GM21619 (cell line): ENCODE measurements around the gene GOLT1B.
"Not testable (repeated sequence)": the region's sequence is repeated elsewhere in the genome, so short reads cannot be mapped to it uniquely, and the experiment has no call there.

Experiments
- ATAC-seq: cut with Tn5 transposase; IDR thresholded peaks from one replicate; pipeline ENCODE4 v1.9.1; 2021; ENCODE audit not compliant: unreplicated experiment

GOLT1B gene, protein sequence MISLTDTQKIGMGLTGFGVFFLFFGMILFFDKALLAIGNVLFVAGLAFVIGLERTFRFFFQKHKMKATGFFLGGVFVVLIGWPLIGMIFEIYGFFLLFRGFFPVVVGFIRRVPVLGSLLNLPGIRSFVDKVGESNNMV

DNA sequence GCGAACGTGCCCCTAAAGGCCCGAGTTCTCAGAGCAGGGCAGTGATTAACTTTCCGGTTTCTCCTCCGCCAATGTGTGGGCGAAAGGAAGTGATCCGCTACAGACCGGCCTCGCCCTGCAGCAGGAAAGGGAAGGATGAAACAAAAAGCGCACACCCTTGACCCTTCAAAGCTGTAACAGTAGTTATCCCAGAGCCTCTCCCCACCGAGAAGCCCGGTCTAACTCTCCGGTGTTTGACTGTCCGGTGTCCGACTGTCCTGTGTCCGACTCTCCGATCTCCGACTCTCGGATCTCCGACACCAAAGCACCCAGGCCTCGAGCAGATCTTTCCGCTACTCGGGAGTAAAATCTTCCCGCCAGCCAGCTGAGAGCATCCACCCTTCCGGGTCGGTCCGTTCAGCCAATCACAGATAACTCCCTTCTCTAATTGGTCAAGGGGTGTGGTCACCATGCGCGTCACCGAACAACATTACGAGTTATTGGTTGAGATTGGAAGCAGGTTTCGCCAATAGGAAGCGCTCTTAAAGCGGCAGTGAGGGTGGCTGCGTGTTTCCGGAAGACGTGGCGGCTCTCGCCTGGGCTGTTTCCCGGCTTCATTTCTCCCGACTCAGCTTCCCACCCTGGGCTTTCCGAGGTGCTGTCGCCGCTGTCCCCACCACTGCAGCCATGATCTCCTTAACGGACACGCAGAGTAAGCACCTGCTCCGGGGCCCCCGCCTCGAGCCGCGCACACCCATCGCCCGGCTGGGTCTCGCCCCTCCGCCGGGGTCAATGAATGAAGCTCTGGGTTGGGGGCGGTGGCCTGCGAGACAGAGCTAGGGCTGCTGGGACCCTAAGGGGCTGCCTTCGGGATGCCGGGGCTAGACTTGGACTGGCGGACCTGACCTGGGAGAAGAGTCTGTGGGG is at the start of gene GOLT1B, which contains the start of gene RECQL:
TSS of gene GOLT1B (plus strand) at position 532 of the 906 bp plus-strand sequence. CDS start at position 667, 135 bp downstream.
TSS of gene RECQL (minus strand) at position 378 of the 906 bp plus-strand sequence. CDS start 2,065 bp downstream, outside the sequence.
- ATAC-seq, result peak; percentile 98

DNA sequence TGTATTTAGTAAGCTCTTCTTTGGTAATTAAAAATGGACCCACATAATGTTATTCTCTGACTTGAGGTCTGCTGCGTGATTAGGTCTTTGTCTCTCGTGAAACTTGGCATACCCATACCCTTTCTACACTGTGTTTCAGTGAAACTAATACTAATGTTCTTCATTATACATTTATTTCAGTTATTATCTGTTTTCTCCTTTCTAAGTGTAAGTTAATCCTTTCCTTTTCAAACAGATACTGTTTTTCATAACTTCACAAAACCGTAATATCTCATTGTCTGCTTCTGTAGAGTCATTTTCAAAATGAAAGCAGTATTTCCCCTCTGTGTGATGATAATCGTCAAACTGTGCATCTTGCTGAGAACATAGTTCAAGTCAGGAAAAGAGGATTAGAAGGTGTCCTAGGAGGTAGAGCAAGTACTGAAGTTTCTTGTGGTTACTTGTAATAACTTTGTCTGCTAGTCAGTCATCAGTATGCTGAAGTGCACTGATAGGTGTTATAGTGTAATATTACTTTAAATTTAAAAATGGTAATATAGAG is 48.2 kb upstream of the GOLT1B start:
- peak; percentile 92 for ATAC-seq

DNA sequence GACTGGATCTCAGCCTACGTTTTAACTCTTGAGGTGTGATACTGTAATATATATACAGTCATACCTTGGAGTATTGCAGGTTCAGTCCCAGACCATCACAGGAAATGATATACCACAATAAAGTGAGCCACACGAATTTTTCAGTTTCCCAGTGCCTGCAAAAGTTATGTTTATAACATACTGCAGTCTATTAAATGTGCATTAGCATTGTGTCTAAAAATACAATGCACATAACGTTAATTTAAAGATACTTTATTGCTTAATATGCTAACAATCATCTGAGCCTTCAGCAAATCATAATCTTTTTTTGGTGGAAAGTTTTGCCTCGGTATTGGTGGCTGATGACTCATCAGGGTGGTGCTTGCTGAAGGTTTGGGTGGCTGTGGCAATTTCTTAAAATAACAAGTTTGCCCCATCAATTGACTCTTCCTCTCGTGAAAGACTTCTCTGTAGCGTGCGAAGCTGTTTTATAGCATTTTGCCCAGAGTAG is 45.3 kb upstream of the GOLT1B start:
- no peak for ATAC-seq

DNA sequence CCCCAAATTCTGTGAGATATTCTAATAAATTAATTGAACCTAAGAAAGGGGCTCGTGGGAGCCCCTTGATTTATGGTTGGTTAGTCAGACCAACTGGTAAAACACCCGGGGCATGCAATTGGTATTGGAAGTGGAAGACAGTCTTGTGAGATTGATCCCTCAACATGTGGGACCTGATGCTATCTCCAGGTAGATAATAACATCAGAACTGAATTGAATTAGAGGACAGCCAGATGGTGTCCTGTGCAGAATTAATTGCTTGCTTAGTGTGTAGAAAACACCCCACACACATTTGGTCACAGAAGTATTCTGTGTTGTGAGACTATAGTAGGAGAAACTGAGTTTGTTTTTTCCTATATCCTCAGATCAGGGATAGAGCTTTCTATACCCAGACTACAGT is 42.1 kb upstream of the GOLT1B start:
- ATAC-seq, result no peak

DNA sequence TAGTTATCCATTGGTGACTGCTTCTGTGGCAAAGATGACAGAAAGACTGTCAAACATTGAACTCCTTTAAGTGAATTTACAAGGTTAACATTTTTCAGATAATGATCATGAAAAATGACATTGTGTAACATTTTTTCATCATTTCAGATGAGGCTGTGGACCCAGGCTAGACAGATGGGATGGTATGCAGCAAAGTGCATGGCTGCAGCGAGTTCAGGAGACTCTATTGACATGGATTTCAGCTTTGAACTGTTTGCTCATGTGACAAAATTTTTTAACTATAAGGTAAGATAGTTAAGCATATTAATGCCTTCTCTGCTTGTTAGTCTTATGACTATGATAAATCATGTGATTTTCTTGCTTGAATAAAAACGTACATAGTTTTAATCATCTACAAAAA is 34.3 kb upstream of the GOLT1B start:
- ATAC-seq, result not testable (repeated sequence)

DNA sequence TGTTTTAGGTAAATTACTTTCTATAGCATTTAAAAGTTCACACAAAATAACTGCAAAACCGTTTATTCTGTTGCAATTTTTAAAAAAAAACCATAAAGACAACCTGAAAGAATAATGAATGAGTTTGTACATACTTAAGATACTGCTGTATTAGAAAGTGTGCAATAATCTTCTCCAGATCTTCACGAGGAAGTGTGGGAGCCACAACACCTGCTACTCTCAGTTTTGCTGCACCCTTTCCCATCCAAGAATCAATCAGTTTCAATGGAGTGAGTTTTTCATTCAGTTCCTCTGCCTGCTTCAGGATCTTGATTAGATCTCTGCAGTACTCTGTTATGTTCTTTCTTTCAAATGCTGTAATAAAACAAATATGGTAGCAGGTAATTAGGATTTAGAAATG is 30.3 kb upstream of the GOLT1B start:
- no peak for ATAC-seq

DNA sequence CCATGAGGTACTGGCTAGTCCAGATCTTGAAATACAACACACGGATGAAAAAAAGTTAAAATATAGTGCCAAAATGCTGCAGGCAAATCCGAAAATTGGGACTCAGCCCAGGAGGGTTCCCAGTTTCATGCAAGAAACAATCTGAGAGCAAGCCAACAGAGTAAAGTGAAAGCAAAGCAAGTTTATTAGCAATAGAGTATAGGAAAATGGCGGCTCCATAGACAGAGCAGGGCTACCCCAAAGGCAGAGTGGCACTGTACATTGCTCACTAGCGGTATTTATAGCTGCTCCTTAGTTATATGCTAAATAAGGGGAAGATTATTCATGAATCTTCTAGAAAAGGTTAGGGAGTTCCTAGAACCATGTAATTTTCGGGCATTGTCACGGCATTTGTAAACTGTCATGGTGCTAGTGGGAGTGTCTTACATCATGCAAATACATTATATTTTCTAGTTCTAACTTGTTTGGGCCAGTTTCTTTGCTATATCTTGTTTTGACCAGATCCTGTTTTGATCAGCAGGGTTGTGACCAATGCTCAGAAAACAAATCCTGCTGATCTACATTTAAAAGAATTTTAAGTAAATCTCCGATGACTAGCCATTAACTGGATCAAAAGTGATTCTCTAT is 29.3 kb upstream of the GOLT1B start:
- ATAC-seq, result no peak

DNA sequence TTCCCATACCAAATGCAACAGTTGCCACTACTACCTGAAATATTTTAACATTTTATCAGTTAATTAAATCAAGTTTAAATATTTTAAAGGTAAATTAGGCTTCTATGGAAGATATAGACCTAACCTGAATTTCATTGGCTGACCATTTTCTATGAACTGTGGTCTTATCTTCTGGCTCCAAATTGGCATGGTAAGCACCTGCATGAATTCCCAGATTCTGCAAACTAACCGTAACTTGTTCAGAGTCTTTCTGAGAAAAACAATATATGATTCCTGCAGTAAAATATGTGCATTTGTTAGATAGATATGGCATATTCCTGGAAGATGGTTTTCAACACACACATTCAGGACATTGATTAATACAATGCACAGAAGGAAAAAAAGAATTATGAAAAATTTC is 26.0 kb upstream of the GOLT1B start:
- no peak for ATAC-seq

DNA sequence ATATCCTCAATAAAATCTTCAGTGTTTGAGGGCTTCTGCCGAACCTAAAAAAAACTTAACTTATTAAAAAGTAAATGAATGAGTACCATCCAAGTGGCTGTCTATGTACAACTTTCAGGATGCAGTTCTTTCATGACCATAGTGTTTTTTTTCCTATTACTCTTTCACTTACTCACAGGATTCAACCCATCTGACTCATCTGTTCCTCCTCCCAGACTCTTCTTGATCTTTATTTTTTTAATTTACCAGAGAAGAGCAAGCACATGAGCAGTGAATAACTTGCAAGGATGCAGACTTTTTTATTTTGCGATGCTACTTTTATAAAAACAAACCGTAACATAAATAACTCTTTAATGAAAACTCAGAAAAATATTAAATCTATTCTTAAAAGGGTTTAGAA is 24.6 kb upstream of the GOLT1B start:
- ATAC-seq, result no peak

DNA sequence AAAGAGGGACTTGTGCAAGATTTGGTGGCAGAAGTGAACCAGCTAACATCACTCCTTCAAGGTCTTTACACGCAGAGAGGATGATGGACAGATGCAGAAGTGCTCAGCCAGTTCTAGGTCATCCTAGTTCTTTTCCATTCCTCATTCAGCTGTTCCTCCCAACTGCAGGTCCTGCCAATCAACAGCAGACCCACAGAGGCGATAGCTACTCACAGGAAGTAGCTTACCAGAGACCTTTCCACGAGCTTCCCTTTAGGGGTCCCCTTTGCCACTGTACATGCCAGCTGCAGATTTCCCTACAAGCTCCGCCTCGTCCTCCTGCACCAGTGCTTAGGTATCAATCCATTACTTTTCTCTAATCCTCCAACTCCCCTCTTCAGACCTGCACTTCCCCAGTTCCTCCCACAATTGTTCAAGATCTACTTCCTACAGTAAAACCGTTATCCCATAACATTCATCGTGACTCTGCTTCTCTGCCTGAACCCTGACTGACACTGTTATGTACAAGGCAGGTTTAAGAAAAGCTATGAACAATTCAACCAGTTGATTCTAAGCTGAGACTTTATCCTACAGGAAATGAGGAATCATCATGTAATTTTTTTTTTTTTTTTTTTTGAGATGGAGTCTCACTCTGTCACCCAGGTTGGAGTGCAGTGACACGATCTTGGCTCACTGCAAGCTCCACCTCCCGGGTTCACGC is 22.7 kb upstream of the GOLT1B start:
- no peak for ATAC-seq

DNA sequence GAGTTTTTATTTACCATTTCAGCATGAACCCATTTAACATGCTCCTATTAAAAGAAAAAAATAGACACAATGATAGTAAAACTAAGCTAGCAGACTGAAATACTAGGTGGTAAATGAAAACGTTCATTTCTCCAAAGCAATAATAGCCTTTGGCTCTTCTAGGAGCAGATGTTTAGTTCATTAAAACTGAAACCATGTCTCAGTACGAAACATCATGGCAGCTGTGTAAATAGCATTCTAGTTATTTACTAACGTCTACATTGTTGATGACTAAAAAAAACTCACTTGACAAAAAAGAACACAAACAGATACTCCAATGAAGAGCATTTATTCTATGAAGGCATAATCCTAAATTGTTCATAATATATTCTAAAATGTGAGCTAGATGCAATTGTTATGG is 18.1 kb upstream of the GOLT1B start:
- ATAC-seq, result no peak

DNA sequence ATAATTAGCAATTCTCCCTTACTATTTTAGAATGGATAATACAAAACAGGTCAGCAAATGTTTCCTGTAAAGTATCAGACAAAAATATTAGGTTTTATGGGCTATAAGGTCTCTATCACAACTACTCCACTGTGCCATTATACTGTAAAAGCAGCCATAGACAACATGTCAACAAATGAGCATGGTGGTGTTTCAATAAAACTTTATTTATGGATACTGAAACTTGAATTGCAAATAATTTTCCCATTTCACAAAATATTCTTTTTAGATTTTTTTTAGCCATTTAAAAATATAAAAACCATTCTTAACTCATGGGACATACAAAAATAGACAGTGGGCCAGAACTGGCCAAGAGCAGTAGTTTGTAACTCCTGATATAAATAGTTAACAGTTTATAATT is 15.6 kb upstream of the GOLT1B start:
- ATAC-seq, result no peak

DNA sequence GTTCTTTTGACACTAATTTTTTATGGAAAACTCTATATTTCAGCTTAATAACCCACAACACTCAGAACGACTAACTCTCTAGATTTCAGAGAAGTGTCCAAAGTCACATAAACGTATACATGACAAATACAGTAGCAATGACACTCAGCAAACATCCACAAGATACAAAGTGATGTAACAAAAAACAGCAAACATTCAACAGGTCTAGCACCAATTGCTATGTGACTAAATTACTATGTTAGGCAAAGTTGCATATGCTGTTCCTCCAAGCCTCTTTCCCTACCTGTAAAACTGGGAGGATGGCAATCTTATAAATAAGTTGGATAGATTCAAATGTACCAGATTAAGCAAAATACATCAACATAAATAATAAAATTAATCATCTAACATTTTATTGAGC is 1.8 kb upstream of the GOLT1B start:
- no peak for ATAC-seq

DNA sequence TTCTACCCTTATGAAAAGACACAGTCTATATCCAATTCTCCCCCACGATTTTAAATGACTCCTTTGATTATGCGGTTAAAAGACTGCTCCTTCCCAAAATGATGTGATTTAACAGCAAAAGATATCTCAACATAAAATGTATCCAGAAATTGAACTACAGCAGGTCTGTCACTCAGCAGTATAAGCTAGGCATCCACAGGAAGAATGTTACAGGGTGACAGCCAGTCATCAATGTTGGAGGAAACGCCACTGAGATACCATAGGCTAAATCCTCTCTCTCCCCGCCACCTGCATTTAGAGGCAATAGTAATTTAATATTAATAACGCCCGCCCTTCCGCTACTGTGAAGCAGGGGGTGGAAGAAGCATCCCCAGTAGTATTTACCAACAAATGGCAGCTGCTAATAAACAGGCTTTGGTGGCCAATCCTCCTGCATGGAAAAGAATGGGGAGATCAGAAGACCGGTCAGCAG is 767 bp upstream of the GOLT1B start:
- ATAC-seq, result no peak

DNA sequence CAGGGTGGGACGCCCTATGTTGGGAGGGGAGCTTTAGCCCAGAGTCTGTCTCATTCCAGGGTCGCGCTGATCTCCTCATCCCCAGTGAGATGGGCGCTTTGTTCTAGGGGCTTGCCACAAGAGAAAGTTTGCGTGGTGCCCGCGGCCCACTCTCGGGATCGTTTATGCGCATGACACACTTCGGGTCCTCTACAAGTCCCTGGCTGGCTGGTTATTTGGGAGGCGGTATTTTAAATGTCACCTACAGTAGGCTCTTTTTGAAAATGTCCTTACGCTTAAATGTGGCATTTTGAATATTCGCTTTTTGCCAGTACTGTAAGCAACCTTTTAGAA is 541 bp downstream of the GOLT1B start:
- no peak for ATAC-seq

DNA sequence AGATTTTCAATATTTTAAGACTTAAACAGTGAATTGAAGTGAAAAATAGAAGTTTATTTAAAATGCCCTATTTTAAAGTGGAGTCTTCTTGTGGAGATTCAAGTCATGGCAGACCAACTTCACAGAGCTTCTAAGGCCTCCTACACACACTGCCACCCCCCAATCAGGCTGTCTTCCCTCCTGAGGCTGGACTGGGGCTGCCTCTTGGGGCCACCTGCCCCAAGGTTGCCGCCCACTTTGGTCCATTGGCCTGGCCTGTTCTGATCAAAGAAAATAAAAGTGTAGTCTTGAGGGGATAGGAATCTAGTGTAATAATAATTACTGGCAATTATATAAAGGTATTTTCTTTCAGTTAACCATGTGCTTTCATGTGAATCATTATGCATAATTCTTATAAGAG is 1.3 kb downstream of the GOLT1B start:
- no peak for ATAC-seq

DNA sequence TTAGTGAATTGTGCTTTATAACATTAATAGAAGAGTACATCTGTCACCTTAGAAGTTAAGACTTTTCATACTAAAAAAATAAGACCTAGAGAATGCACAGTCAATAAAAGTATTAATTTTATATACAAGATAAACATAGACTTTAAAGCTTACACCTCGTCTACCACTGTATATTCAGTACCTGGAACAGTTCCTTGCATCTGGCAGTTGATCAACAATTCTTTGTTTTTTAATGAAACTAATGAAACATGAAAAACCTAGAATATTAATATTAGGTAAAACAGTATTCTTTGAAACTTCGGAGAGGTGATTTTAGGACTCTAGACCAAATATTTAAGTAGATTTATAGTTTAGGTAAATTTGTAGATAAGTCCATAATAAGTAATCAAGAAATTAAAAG is 4.3 kb downstream of the GOLT1B start:
- no peak for ATAC-seq

DNA sequence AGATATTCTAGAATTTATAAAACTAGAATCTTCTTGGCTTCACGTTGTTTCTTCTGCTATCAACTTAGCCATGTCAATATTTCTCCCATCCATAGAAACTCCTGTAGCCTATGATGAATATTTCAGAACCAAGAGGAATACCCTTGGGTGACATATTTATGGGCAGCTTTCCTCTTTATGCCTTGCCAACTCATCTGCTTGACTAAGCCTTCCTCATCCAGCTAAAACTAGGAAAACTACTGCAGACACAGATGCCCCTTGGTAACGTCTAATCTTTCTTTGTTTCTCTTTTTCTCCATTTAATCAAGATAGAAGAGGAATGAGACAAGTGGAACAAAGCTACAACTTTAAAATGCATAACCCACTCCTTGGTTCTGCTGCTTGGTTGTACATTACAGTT is 6.3 kb downstream of the GOLT1B start:
- ATAC-seq, result no peak

DNA sequence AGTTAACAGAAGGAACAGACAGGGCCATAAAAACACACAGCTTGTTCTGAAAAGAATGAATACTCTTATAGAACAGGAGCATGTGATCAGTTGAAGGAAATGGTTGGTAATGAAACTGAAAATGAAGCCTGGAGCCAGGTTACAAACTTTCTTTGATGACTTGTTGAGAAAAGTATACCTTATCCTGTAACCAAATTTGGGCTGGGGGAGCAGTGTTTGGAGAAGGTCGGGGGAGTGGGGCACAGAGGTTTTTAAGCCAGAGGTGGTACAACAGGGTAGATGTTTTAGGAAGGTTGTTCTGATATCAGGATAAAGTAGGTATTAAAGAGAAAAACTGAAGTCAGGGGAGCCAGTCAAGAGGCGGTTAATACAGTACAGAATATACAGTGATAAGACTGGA is 8.2 kb downstream of the GOLT1B start:
- ATAC-seq, result peak; percentile 96

DNA sequence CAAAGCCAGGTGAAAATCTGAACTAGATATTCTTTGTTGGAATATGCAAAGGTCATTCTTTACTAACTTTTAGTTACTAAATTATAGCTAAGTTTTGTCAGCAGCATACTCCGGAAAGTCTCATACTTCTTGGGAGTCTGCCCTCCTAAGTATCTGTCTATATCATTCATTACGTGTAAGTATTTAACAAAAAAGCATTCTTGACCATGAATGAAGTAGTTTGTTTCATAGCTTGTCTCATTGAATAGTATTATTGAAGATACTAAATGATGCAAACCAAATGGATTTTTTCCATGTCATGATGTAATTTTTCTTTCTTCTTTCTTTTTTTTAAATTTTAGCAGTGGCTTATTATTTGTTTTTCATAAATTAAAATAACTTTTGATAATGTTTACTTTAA is 14.7 kb downstream of the GOLT1B start:
- no peak for ATAC-seq

DNA sequence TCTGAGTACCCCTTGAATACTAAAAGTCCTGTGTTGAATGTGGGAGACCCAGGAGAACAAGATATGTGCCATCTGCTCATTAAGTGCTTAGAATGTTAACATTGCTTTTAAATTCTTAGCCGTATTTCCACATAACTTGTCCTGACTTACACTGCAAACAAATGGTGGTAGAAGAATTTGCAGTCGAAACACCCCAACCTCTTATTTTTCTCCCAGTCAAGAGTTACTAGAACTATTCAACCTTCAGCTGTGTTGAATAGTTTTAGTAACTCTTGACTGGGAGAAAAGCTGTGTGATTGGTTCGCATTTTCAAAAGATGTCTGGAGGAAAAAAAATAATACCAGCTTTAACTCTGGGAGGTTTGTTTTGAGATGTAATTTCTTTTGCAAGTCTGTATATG is 16.9 kb downstream of the GOLT1B start:
- ATAC-seq, result no peak
